HEK293 (cell line): Measurements from ENCODE around the gene PID1.
"Not testable (repeated sequence)": the region's sequence is repeated elsewhere in the genome, so short reads cannot be mapped to it uniquely, and the experiment has no call there.

Experiments used
- CTCF ChIA-PET: fragments of 350-600 bp; formaldehyde crosslinking; extraction: SDS; loops from one replicate; lab custom pipeline; 2021; ENCODE audit warnings: antibody characterized with exemption; lab: Yijun Ruan, JAX
- POLR2A ChIA-PET: fragments of 300-600 bp; formaldehyde crosslinking; extraction: SDS; loops from one replicate; lab custom pipeline; 2020; ENCODE audit warnings: antibody characterized with exemption, inconsistent platforms; lab: Yijun Ruan, JAX
- H3K27ac ChIP-seq: fragments of 200-500 bp; sonication (Bioruptor generic); 2 replicates; pipeline ENCODE4 v1.5.1; 2014; ENCODE audit warnings: low read depth, low read length, control low read depth, inconsistent platforms; ENCODE audit errors: extremely low read depth
- H3K36me3 ChIP-seq, 2 experiments: fragments of 200-500 bp in 1 of 2; sonication (Bioruptor generic) in 1 of 2; 1 replicate in 1 of 2; 2 replicates in 1 of 2; pipeline ENCODE4 v1.5.1; 2014 to 2017; ENCODE audit warnings: inconsistent platforms in 2 of 2, low read length in 2 of 2; ENCODE audit not compliant: control insufficient read depth in 2 of 2, insufficient read depth in 1 of 2
- H3K4me1 ChIP-seq: fragments of 200-500 bp; sonication (Bioruptor generic); 2 replicates; pipeline ENCODE4 v1.5.1; 2014; ENCODE audit warnings: mild to moderate bottlenecking, low read length, inconsistent platforms; ENCODE audit not compliant: control insufficient read depth, insufficient read depth
- H3K4me3 ChIP-seq: 2 replicates; pipeline ENCODE4 v1.5.1; 2011; ENCODE audit warnings: low read depth, mild to moderate bottlenecking, control low read depth, low read length, moderate library complexity
- H3K9me3 ChIP-seq: fragments of 200-500 bp; sonication (Bioruptor generic); 2 replicates; pipeline ENCODE4 v1.5.1; 2014; ENCODE audit warnings: low read depth, low read length, inconsistent platforms; ENCODE audit not compliant: control insufficient read depth, insufficient read depth
- BCL6B ChIP-seq: fragments of 450-650 bp; formaldehyde crosslinking; IDR thresholded peaks from 2 replicates; pipeline ENCODE4 v1.5.1; 2017; ENCODE audit warnings: missing biosample characterization, missing genetic modification characterization
- EGR2 ChIP-seq: fragments of 450-650 bp; formaldehyde crosslinking; IDR thresholded peaks from 2 replicates; pipeline ENCODE4 v1.5.1; 2016; ENCODE audit warnings: low read depth, missing biosample characterization, missing genetic modification characterization
- ELK4 ChIP-seq: IDR thresholded peaks from 2 replicates; pipeline ENCODE4 v1.6.1; 2011; ENCODE audit warnings: mild to moderate bottlenecking, low read depth, low read length, borderline replicate concordance
- FEZF1 ChIP-seq: fragments of 450-650 bp; formaldehyde crosslinking; IDR thresholded peaks from 2 replicates; pipeline ENCODE4 v1.5.1; 2016; ENCODE audit warnings: missing biosample characterization, missing genetic modification characterization
- GFI1B ChIP-seq: fragments of 450-650 bp; formaldehyde crosslinking; IDR thresholded peaks from 2 replicates; pipeline ENCODE4 v1.5.1; 2016; ENCODE audit warnings: missing biosample characterization, missing genetic modification characterization
- MEIS1 ChIP-seq: sonication (generic); formaldehyde crosslinking; IDR thresholded peaks from 2 replicates; pipeline ENCODE4 v1.8.1; 2022; ENCODE audit warnings: missing genetic modification reagents, mild to moderate bottlenecking, borderline replicate concordance
- SETDB1 ChIP-seq: IDR thresholded peaks from one replicate; pipeline ENCODE4 v1.6.1; 2017; ENCODE audit warnings: mild to moderate bottlenecking, low read length, moderate library complexity, mixed read lengths; ENCODE audit not compliant: insufficient read length
- YY2 ChIP-seq: fragments of 450-650 bp; formaldehyde crosslinking; IDR thresholded peaks from 2 replicates; pipeline ENCODE4 v1.5.1; 2016; ENCODE audit warnings: missing biosample characterization, missing genetic modification characterization
- ZBTB44 ChIP-seq: fragments of 450-650 bp; IDR thresholded peaks from 2 replicates; pipeline ENCODE4 v1.5.1; 2018; ENCODE audit warnings: missing biosample characterization, mild to moderate bottlenecking, missing genetic modification characterization
- ZNF133 ChIP-seq: fragments of 450-650 bp; formaldehyde crosslinking; IDR thresholded peaks from 2 replicates; pipeline ENCODE4 v1.5.1; 2016; ENCODE audit warnings: missing biosample characterization, missing genetic modification characterization
- ZNF146 ChIP-seq: fragments of 450-650 bp; formaldehyde crosslinking; IDR thresholded peaks from 2 replicates; pipeline ENCODE4 v1.5.1; 2016; ENCODE audit warnings: missing biosample characterization, missing genetic modification characterization
- ZNF19 ChIP-seq: fragments of 450-650 bp; formaldehyde crosslinking; IDR thresholded peaks from 2 replicates; pipeline ENCODE4; 2016; ENCODE audit warnings: missing biosample characterization, missing genetic modification characterization, low read depth
- ZNF202 ChIP-seq: fragments of 450-650 bp; formaldehyde crosslinking; IDR thresholded peaks from 2 replicates; pipeline ENCODE4 v1.5.1; 2016; ENCODE audit warnings: missing biosample characterization, missing genetic modification characterization, borderline replicate concordance
- ZNF280D ChIP-seq: fragments of 450-650 bp; formaldehyde crosslinking; IDR thresholded peaks from 2 replicates; pipeline ENCODE4 v1.5.1; 2016; ENCODE audit warnings: missing biosample characterization, missing genetic modification characterization
- ZNF362 ChIP-seq: fragments of 450-650 bp; formaldehyde crosslinking; IDR thresholded peaks from 2 replicates; pipeline ENCODE4 v1.5.1; 2016; ENCODE audit warnings: missing biosample characterization, missing genetic modification characterization
- ZNF37A ChIP-seq: fragments of 450-650 bp; IDR thresholded peaks from 2 replicates; pipeline ENCODE4 v1.5.1; 2018; ENCODE audit warnings: missing biosample characterization, missing genetic modification characterization
- ZNF394 ChIP-seq: fragments of 450-650 bp; formaldehyde crosslinking; IDR thresholded peaks from 2 replicates; pipeline ENCODE4 v1.5.1; 2016; ENCODE audit warnings: missing biosample characterization, missing genetic modification characterization, mild to moderate bottlenecking, moderate library complexity, borderline replicate concordance
- ZNF449 ChIP-seq: fragments of 450-650 bp; formaldehyde crosslinking; IDR thresholded peaks from 2 replicates; pipeline ENCODE4 v1.5.1; 2017; ENCODE audit warnings: missing biosample characterization, mild to moderate bottlenecking, missing genetic modification characterization, moderate library complexity
- ZNF596 ChIP-seq: fragments of 450-650 bp; IDR thresholded peaks from 2 replicates; pipeline ENCODE4 v1.5.0; 2018; ENCODE audit warnings: missing biosample characterization, mild to moderate bottlenecking, missing genetic modification characterization, moderate library complexity
- ZNF747 ChIP-seq: fragments of 450-650 bp; formaldehyde crosslinking; IDR thresholded peaks from 2 replicates; pipeline ENCODE4 v1.5.1; 2016; ENCODE audit warnings: missing biosample characterization, missing genetic modification characterization
- ZNF837 ChIP-seq: fragments of 450-650 bp; formaldehyde crosslinking; IDR thresholded peaks from 2 replicates; pipeline ENCODE4 v1.5.1; 2016; ENCODE audit warnings: missing biosample characterization, missing genetic modification characterization
- ZSCAN23 ChIP-seq: fragments of 450-650 bp; formaldehyde crosslinking; IDR thresholded peaks from 2 replicates; pipeline ENCODE4 v1.5.1; 2016; ENCODE audit warnings: missing biosample characterization, missing genetic modification characterization

Gene PID1

GRCh38 chr2:229080172-229080571, 190.9 kb downstream of the PID1 start:
- Histone ChIP-seq H3K4me3 (no peak overlapping the region), H3K9me3 (no peaks in the 10 kb centered on the region), H3K36me3 (no peaks in the 10 kb centered on the region), H3K27ac (no peak overlapping the region), H3K4me1 (no peaks in the 10 kb centered on the region)
- TF ChIP-seq ZNF133 (tag by site-specific recombination) (no peak), ZSCAN23 (tag by site-specific recombination) (no peak)
- POLR2A ChIA-PET: no interaction called here
- CTCF ChIA-PET: no interaction called here

GRCh38 chr2:229076886-229077285, 194.2 kb downstream of the PID1 start:
- POLR2A ChIA-PET, H3K27ac ChIP-seq, H3K4me1 ChIP-seq, H3K9me3 ChIP-seq, H3K36me3 ChIP-seq, H3K4me3 ChIP-seq: not testable (repeated sequence)
- CTCF ChIA-PET: interaction anchor here (0.7 kb wide), 1 partner anchor 10 kb away, joined by 3 read pairs; no protein-coding TSS in a partner anchor

- Histone ChIP-seq H3K4me3 (no peak overlapping the region), H3K27ac (no peak overlapping the region), H3K36me3 (no peaks in the 10 kb centered on the region), H3K9me3 (no peaks in the 10 kb centered on the region), H3K4me1 (no peaks in the 10 kb centered on the region)
- TF ChIP-seq YY2 (no peak), ZNF449 (tag by site-specific recombination) (no peak), ZNF202 (no peak), ZNF362 (tag by site-specific recombination) (no peak), SETDB1 (no peak), ZNF19 (tag by site-specific recombination) (no peak), ZNF394 (tag by site-specific recombination) (no peak), ZNF747 (tag by site-specific recombination) (no peak), BCL6B (tag by site-specific recombination) (no peak), MEIS1 (CRISPR knock-in tag) (no peak), ZNF146 (tag by site-specific recombination) (no peak), ELK4 (no peak), GFI1B (no peak), ZNF837 (tag by site-specific recombination) (no peak), FEZF1 (tag by site-specific recombination) (no peak), ZNF596 (no peak), ZBTB44 (tag by site-specific recombination) (no peak), ZNF37A (tag by site-specific recombination) (no peak), ZNF280D (tag by site-specific recombination) (no peak), EGR2 (tag by site-specific recombination) (no peak)
- ChIA-PET POLR2A (no interaction called here), CTCF (no interaction called here)
Measured at GRCh38 chr2:229073935-229074334, 197.2 kb downstream of the PID1 start.
